KMS-11 (cell line): Measurements from ENCODE around the gene TOP3B.

Experiments
- H2AFZ ChIP-seq: fragments of 200-600 bp; sonication (generic); 2 replicates; pipeline ENCODE4 v1.6.1; 2016; ENCODE audit warnings: antibody characterized with exemption, mixed run types, low read depth
- H3K27ac ChIP-seq: fragments of 200-600 bp; sonication (generic); 2 replicates; pipeline ENCODE4 v1.6.1; 2016; ENCODE audit warnings: mild to moderate bottlenecking, mixed run types
- H3K27me3 ChIP-seq: fragments of 200-600 bp; sonication (generic); 2 replicates; pipeline ENCODE4 v1.6.1; 2017; ENCODE audit warnings: mild to moderate bottlenecking, low read depth, mixed run types, moderate library complexity; ENCODE audit not compliant: insufficient read depth
- H3K36me3 ChIP-seq: fragments of 200-600 bp; sonication (generic); 2 replicates; pipeline ENCODE4 v1.6.1; 2017; ENCODE audit warnings: mild to moderate bottlenecking, mixed run types; ENCODE audit not compliant: insufficient read depth
- H3K4me1 ChIP-seq: fragments of 200-600 bp; sonication (generic); 2 replicates; pipeline ENCODE4 v1.6.1; 2016; ENCODE audit warnings: mild to moderate bottlenecking, low read depth, mixed run types; ENCODE audit not compliant: poor library complexity, severe bottlenecking
- H3K4me2 ChIP-seq: fragments of 200-600 bp; sonication (generic); 2 replicates; pipeline ENCODE4 v1.7.0; 2016; ENCODE audit warnings: mild to moderate bottlenecking, mixed run types
- H3K4me3 ChIP-seq: fragments of 200-600 bp; sonication (generic); IDR thresholded peaks from 2 replicates; pipeline ENCODE4 v1.6.1; 2017; ENCODE audit warnings: low read depth, low read length, mixed read lengths; ENCODE audit not compliant: insufficient read depth
- H3K79me2 ChIP-seq: fragments of 200-600 bp; sonication (generic); 2 replicates; pipeline ENCODE4 v1.6.1; 2016; ENCODE audit warnings: low read depth, mixed run types; ENCODE audit not compliant: insufficient read depth
- H3K9ac ChIP-seq: fragments of 200-600 bp; sonication (generic); 2 replicates; pipeline ENCODE4 v1.6.1; 2016; ENCODE audit warnings: mild to moderate bottlenecking, mixed run types
- H4K20me1 ChIP-seq: fragments of 200-600 bp; sonication (generic); 2 replicates; pipeline ENCODE4 v1.6.1; 2016; ENCODE audit warnings: mild to moderate bottlenecking, mixed run types; ENCODE audit not compliant: insufficient read depth
- CTCF ChIP-seq: fragments of 200-600 bp; sonication (generic); conservative IDR thresholded peaks from 2 replicates; pipeline ENCODE4 v1.6.1; 2017; ENCODE audit warnings: low read depth, mild to moderate bottlenecking, antibody characterized with exemption, low read length, moderate library complexity, mixed read lengths

Gene TOP3B

GRCh38 chr22:21926728-21927127 lies 55.9 kb downstream of the TOP3B start:
- H3K27me3 ChIP-seq = no peaks in the 10 kb centered on the region
- no peak overlapping the region for H3K4me2 ChIP-seq
- TF ChIP-seq CTCF = no peak
- H3K4me3 ChIP-seq = no peak overlapping the region
- H3K36me3 ChIP-seq = no peaks in the 10 kb centered on the region
- no peak overlapping the region for H2AFZ ChIP-seq
- H3K4me1 ChIP-seq = no peaks in the 10 kb centered on the region
- no peak overlapping the region for H3K27ac ChIP-seq
- H3K79me2 ChIP-seq = no peaks in the 10 kb centered on the region
- H3K9ac ChIP-seq = no peak overlapping the region
- no peaks in the 10 kb centered on the region for H4K20me1 ChIP-seq

GRCh38 chr22:21923163-21923561 lies 59.4 kb downstream of the TOP3B start:
- no peaks in the 10 kb centered on the region for H3K36me3 ChIP-seq
- H3K4me2 ChIP-seq = no peak overlapping the region
- H2AFZ ChIP-seq = no peak overlapping the region
- no peak overlapping the region for H3K4me3 ChIP-seq
- H3K27ac ChIP-seq = no peak overlapping the region
- no peak for TF ChIP-seq CTCF
- H3K79me2 ChIP-seq = no peaks in the 10 kb centered on the region
- no peaks in the 10 kb centered on the region for H3K27me3 ChIP-seq
- H3K9ac ChIP-seq = no peak overlapping the region
- H4K20me1 ChIP-seq = no peaks in the 10 kb centered on the region
- no peaks in the 10 kb centered on the region for H3K4me1 ChIP-seq

GRCh38 chr22:21922370-21923162 lies 60.0 kb downstream of the TOP3B start:
- H3K4me1 ChIP-seq = no peaks in the 10 kb centered on the region

GRCh38 chr22:21921729-21922128 lies 60.9 kb downstream of the TOP3B start:
- no peak overlapping the region for H3K4me2 ChIP-seq
- H3K4me1 ChIP-seq = no peaks in the 10 kb centered on the region
- H3K27ac ChIP-seq = no peak overlapping the region
- TF ChIP-seq CTCF = no peak
- H3K79me2 ChIP-seq = no peaks in the 10 kb centered on the region
- no peak overlapping the region for H3K4me3 ChIP-seq
- H2AFZ ChIP-seq = no peak overlapping the region
- no peak overlapping the region for H3K9ac ChIP-seq
- H4K20me1 ChIP-seq = no peaks in the 10 kb centered on the region
- no peaks in the 10 kb centered on the region for H3K36me3 ChIP-seq
- no peaks in the 10 kb centered on the region for H3K27me3 ChIP-seq

More at GRCh38 chr22:21922370-21923162, 60.0 kb downstream of the TOP3B start:
- H3K27me3 ChIP-seq = no peaks in the 10 kb centered on the region
- no peak overlapping the region for H2AFZ ChIP-seq
- no peak overlapping the region for H3K27ac ChIP-seq
- H3K79me2 ChIP-seq = no peaks in the 10 kb centered on the region
- no peak for TF ChIP-seq CTCF
- no peak overlapping the region for H3K9ac ChIP-seq
- no peak overlapping the region for H3K4me2 ChIP-seq
- no peaks in the 10 kb centered on the region for H3K36me3 ChIP-seq
- H3K4me3 ChIP-seq = no peak overlapping the region
- H4K20me1 ChIP-seq = no peaks in the 10 kb centered on the region
